H7 (cell line): ENCODE results near the gene GIGYF1. TPM values are rescaled to one million over a fixed set of nuclear protein-coding genes. Genes with fewer than 3 reads are reported as not detected.

Experiments
- DNase-seq: peaks from one replicate; pipeline ENCODE4 v3.0.0; 2012
- H3K27me3 ChIP-seq: 2 replicates; pipeline ENCODE4 v1.6.0; 2011; ENCODE audit warnings: mild to moderate bottlenecking, low read length; ENCODE audit not compliant: control insufficient read depth, insufficient read depth
- H3K36me3 ChIP-seq: replicated peaks from 2 replicates; pipeline ENCODE4 v1.5.1; 2011; ENCODE audit warnings: low read length; ENCODE audit not compliant: control insufficient read depth, insufficient read depth
- H3K4me3 ChIP-seq: 2 replicates; pipeline ENCODE4 v1.5.1; 2011; ENCODE audit warnings: low read depth, mild to moderate bottlenecking, control low read depth, low read length, moderate library complexity; ENCODE audit not compliant: insufficient read depth
- total RNA-seq: library from RNA; depleted of rRNA; stranded (reverse); fragments of >200 nt; shearing (Covaris generic); gene quantifications from 2 replicates; pipeline ENCODE4 v1.2.3, GENCODE V29; 2014

Gene GIGYF1
- total RNA-seq, 1 experiment from 2014 or later = 48.2 TPM

DNA sequence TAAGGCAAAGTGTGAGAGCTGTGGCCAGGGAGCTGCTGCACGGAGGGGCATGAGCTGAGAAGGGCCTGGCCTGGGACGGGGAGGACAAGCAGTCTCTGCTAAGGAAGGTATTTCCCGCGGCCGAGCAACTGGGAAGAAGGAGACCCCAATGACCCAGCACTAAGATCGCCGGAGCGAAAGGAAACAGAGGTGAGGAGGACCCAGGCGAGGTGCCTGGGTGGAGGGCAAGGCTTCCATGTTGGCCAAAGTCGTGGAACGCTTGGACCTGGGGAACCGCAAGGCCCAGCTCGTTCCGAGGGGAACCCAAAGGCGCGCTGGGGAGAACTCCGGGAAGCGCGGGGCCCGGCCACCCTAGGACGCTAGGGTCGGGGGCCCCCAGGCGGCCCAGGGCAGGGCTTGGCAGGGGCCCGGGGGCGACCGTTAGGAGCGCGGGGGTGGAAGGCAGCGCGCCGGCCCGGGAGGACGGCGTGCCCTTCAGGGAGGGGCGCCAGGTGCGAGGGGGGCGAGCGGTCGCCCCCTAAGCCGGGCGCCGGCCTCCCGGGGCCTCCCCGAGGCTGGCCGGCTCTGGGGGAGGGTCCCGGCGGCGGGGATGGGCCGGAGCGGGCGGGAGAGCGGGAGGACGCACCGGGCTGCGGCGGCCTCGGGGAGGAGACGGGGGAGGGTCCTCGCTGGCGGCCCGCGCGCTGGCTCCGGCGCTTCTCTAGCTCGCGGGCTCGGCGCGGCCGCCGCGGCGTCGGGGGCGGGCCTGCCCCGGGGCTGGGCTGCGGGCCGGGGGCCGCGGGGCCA, 545 bp downstream of the GIGYF1 start:
- peak; percentile 92 for DNase-seq
- peak overlapping the region; percentile 75 for H3K4me3 ChIP-seq
- H3K27me3 ChIP-seq = no peaks in the 10 kb centered on the region
- H3K36me3 ChIP-seq = peaks cover 4% of the 10 kb centered on the region

DNA sequence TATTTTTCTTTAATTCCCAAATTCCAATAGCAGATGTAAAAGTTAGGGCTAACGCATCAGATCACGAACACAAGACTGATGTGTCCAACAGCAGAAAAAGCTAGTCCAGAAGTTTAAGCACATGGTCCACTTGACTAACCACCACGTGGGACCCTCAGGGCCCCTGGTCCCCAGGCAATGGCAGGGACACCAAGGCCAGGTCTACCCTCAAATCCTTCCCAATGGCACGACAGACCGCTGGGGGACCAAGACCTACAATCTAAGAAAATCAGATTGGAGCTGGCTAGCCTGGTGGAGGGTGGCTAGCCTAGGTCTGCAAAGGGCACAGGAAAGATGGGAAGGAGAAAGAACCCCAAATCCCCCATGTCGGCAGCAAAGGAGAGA, 1.5 kb downstream of the GIGYF1 start:
- Histone ChIP-seq H3K36me3 (peaks cover 9% of the 10 kb centered on the region), H3K27me3 (no peaks in the 10 kb centered on the region), H3K4me3 (peak overlapping the region; percentile 75)
- no peak for DNase-seq

DNA sequence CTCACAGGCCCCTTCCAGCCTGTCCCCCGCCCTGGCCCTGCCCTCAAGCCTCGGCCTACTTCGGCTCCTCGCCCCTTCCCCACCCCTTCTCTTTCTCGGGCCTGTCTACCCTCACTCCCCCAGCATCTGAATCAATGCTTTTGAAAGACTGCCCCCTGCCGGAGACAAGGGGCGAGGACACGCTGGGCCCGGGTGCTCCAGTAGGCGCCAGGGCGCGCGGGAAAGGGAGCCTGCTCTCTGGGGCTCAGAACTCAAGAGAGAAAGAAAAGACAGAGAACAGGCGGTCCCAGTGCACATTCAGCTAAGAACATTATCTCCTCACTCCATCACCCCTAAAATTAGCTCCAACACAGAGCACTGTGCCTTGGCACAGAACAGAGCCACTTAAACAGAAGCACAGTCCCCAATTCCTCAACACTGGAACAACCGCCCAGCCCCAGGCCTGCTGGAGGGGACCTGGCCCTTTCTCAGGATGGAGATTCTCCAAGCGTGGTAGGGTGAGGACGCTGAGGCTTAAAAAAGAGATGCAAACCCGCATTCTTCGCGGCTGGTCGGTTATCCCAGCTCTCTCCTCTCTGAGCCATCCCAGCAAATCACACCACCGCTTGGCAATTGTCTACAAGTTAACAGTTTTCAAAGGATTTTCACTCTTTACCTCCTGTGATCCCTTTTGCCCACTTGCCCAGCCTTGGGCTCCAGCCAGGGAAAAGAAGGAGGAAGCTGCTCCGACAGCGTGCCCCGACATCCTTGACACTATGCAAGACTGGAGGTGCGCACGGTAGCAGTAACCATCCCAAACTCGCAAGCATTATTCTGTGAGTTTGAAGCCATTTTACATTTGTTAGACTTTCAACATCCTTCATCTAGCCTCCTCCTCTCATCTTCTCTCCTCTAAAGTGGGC, 2.1 kb downstream of the GIGYF1 start:
- H3K4me3 ChIP-seq = peak overlapping the region; percentile 10; the same call in 1 of the 2 replicates
- peaks cover 11% of the 10 kb centered on the region for H3K36me3 ChIP-seq
- DNase-seq = peak; percentile 98
- no peaks in the 10 kb centered on the region for H3K27me3 ChIP-seq

DNA sequence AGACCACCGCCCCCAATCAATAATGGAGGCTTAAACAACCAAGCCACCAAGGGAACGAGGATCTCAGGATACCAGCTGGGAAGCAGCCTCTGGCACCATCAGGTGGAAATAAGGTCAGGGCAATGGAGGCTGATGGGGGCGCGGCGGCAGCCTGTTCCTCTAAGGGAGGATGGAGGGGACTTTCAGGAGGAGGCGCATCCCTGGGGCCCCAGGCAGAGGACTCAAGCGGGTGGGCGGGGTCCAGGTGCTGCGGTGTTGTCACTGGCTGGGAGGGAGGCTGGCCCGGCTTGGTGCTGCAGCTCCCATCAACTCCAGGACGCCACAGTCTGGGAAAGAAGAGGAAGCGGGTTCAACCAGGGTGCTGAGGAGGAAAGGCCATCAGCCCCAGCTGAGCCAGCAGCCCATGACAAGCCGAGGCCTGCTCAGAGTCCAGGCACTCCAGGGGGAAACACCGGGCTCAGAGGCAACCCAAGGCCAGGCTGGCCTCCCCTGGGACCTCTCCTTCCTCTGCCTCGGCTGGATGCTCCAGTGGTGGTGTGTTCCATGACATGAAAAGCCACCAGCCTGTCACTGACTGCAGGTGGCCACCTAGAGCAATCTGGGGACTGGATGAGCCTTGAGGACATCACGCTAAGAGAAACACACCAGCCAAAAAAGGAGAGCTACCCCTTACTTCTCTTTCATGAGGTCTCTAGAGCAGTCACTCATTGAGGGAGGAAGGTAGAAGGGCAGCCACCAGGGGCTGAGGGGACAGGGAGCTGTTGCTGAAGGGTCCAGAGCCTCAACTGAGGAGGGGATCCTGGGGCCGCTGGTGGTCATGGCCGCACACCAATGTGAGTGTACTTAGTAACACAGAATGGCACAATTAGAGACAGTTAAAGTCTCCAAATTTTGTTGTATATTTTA, 4.6 kb downstream of the GIGYF1 start:
- peaks cover 23% of the 10 kb centered on the region for H3K36me3 ChIP-seq
- no peak overlapping the region for H3K4me3 ChIP-seq
- peak; percentile 56 for DNase-seq
- no peaks in the 10 kb centered on the region for H3K27me3 ChIP-seq

DNA sequence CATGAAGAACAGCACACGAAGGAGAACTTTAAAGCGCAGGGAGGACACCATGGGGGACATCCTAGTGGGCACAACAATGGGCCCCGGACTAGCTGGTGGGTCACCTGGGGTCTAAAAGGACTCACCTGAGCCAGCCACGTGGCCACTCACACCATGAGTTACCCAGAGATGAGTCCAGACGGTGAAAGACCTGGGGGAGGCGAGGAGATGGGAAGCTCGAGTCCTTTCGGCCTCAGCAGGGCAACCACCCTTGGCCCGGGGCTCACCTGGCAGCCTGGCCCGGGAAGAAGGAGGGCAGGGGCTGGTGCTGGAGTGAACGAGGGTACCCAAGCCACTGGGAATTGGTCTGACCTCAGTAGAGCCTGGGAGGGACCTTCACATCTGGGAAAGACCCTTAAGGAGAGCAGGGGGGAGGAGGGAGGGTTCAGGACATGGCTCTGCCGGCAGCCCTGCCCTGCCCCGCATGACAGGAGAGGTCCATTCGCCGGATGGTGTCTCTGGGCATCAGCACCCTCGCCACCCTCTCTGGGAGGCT, 5.7 kb downstream of the GIGYF1 start:
- peak; percentile 42 for DNase-seq
- H3K27me3 ChIP-seq = no peaks in the 10 kb centered on the region
- no peak overlapping the region for H3K4me3 ChIP-seq
- peaks cover 26% of the 10 kb centered on the region for H3K36me3 ChIP-seq

DNA sequence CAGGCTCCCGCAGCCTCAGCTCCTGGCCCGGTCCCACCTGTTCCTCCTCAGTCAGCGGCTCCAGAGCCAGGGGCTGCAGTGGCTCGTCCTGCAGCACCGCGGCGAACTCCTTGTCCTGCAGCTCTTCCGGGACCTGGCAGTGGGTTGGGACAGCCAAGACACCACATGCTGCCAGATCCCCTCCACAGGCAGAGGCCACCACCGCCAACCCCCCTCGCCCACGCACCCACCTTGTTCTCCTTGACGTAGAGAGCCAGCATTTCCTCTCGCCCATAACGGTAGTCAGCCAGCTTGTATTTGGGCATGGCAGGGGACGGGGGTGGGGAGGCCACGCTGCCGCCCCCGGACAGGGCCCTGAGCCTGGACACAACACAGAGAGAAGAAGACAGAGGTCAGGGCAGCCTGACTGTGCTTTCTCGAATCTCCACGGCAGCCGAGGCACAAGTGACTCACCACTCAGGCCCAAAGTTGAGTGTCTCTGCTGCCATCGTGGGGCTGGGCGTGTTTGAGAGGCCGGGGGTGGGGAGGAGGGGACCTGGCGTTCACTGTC, 6.2 kb downstream of the GIGYF1 start:
- DNase-seq = no peak
- Histone ChIP-seq H3K36me3 (peaks cover 28% of the 10 kb centered on the region), H3K4me3 (no peak overlapping the region), H3K27me3 (no peaks in the 10 kb centered on the region)

DNA sequence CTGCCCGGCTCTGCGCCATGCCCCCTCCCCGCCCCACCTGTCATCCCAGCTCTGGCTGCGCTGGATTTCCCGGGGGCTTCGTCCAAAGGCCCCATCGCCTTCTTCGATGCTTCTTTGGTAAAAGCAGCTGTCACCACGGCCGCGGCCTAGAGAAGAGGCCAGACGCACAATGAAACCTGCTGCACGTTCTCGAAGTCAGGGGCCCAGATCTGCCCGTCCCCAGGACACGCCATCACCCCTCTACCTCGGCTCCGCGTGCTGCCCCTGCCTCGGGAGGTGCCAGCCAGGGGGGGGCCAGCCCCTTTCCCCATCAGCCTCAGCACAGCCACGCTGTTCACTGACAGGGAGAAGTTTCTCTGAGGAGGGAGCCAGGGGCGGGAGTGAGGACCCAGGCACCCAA, 6.8 kb downstream of the GIGYF1 start:
- no peak overlapping the region for H3K4me3 ChIP-seq
- peaks cover 31% of the 10 kb centered on the region for H3K36me3 ChIP-seq
- H3K27me3 ChIP-seq = no peaks in the 10 kb centered on the region
- peak; percentile 56 for DNase-seq

DNA sequence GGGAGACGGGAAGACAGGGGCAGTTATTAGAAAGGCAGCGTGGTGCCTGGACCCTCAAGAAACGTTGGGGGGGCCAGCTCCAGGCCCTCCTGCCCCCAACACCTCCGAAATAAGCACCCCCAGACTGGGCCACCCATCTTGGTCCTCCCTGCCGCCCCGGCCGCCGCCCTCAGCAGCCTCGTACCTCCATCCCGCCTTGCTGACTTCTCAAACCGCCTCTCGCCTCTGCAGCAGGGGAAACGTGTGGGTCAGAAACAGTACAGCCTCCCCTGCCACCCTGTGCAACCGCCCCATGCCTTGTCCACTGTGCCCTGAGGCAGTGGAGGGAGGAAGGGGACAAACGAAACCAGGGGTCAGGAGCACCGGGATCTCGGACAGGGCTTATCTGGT, 7.2 kb downstream of the GIGYF1 start:
- H3K4me3 ChIP-seq = no peak overlapping the region
- no peak for DNase-seq
- H3K36me3 ChIP-seq = peaks cover 32% of the 10 kb centered on the region
- no peaks in the 10 kb centered on the region for H3K27me3 ChIP-seq

DNA sequence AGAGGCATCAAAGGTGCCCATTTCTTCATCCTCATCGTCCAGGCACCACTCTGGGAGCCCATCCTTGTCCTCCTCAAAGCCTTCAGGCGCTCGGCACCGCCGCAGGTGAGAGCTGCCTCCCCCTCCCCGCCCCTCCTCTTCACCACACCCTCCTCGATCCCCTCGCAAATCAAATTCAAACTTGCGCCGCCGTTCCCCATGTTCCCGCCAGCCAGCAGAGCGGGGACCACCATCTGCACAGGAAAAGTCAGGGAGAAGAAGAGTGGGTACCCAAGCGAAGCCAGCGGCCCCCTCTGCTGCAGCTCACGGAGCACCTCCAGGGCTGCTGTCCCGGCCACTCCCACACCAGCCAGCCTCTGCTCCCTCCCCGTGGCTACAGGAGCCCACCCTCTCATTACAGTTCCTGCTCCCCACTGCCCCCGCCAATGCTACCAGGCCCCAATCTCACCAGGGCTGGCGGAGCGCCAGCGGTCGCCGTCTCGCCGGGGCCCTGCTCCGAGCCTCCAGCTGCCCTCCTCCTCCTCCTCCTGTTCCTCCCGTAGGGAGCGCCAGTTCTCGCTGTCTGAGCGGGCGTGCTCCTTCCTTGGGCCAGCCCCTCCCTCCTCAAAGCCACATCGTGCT, 7.7 kb downstream of the GIGYF1 start:
- Histone ChIP-seq H3K27me3 (no peaks in the 10 kb centered on the region), H3K36me3 (peaks cover 34% of the 10 kb centered on the region), H3K4me3 (no peak overlapping the region)
- DNase-seq = peak; percentile 60

DNA sequence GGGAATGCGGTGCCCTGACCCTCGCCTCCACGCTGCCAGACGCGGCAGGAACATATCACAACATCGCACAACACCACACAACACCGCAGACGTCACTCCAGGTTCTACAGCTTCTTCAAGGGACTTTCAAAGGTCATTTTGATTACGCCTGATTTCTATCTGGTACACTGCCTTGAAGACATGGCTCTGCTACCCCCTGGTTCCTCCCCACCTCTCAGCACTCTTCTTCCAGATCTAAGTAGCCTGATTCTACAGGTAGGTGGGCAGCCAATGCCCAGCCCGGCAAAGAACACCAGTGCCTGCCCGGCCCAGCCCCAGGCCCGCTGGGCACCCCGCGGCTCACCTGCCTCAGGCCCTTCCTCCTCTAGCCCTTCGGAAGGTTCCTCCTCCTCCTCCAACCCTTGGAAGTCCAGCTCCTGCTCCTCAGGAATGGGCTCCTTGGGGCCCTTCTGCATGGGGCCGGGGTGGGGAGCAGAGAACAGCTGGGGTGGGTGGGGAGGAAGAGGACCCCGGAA, 8.4 kb downstream of the GIGYF1 start:
- no peak overlapping the region for H3K4me3 ChIP-seq
- H3K36me3 ChIP-seq = peaks cover 34% of the 10 kb centered on the region
- H3K27me3 ChIP-seq = no peaks in the 10 kb centered on the region
- no peak for DNase-seq

GRCh38 chr7:100685049-100685605, 8.9 kb downstream of the GIGYF1 start:
- Histone ChIP-seq H3K4me3 (no peak overlapping the region), H3K36me3 (peaks cover 34% of the 10 kb centered on the region), H3K27me3 (no peaks in the 10 kb centered on the region)
- DNase-seq = peak; percentile 52

DNA sequence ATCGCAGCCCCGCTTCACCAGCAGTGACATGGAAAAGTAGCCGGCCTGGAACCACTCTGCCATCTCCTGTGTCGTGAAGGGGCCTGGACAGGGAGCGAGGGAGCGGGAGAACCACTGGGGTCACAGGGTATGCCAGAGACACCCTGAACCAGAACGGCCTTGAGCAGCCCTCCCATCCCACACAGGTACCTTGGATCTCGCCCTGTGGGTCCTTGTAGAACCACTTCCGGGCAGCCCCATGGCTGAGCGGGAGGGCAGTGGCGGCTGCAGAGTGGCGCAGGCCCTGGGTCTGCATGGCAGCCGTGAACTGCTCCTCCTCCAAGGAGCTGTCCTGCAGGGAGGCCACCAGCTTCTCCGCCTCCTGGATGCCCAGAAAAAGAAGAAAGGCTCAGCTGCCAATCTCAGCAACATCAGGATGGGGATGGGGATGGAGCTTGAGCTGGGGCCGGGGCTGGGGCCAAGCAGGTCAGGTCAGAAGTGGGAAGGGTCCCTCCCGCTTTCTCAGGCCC, 9.5 kb downstream of the GIGYF1 start:
- Histone ChIP-seq H3K36me3 (peaks cover 32% of the 10 kb centered on the region), H3K4me3 (no peak overlapping the region), H3K27me3 (no peaks in the 10 kb centered on the region)
- DNase-seq = peak; percentile 58
